ENCODE data around the gene GPSM3.

GPSM3 gene

GRCh38 chr6:32189742-32190053, 2.7 kb downstream of the GPSM3 start (continued):
- TF ChIP-seq ZNF544 (tag by site-specific recombination; IDR thresholded peaks at IDR 0.05) = no peak
- no peak for TF ChIP-seq ZNF112 (tag by site-specific recombination; IDR thresholded peaks at IDR 0.05)
- TF ChIP-seq ZBTB20 (tag by site-specific recombination; IDR thresholded peaks at IDR 0.05) = no peak

GRCh38 chr6:32189069-32189741, 3.2 kb downstream of the GPSM3 start:
- Histone ChIP-seq H3K9me3 (ENCODE audit: control insufficient read depth, insufficient read depth, low read depth, low read length) (no peaks in the 10 kb centered on the region), H3K4me3 (ENCODE audit: low read depth, low read length) (peak overlapping the region; percentile 62), H3K4me1 (ENCODE audit: control insufficient read depth, insufficient read depth, low read length) (peaks cover 6% of the 10 kb centered on the region), H3K36me3 (ENCODE audit: control insufficient read depth in 2 of 2, insufficient read depth in 1 of 2, low read length in 2 of 2) (peaks cover 0 to 29% of the 10 kb centered on the region in 2 experiments; a peak in 1 of 3 replicates), H3K27ac (ENCODE audit: extremely low read depth, low read depth, low read length) (peak overlapping the region; percentile 77)
- POLR2A ChIA-PET = interaction anchor here (1.2 to 2.1 kb wide), 4 partner anchors 10 to 20 kb away, joined by 3 to 5 read pairs (median 5); partner anchors contain the start of genes AGPAT1 and RNF5
- CTCF ChIA-PET = interaction anchor here (0.6 to 1.1 kb wide), 3 partner anchors 12 to 71 kb away, joined by 3 to 5 read pairs (median 3); no protein-coding TSS in a partner anchor
- no peak for TF ChIP-seq ZNF473 (tag by site-specific recombination; IDR thresholded peaks at IDR 0.05)
- no peak for TF ChIP-seq ELK4 (IDR thresholded peaks at IDR 0.05; ENCODE audit: borderline replicate concordance, low read depth, low read length)
- TF ChIP-seq GLIS1 (tag by site-specific recombination; IDR thresholded peaks at IDR 0.05) = peak; percentile 58; the same call in 1 of the 2 replicates
- TF ChIP-seq ZBTB48 (tag by site-specific recombination; IDR thresholded peaks at IDR 0.05) = 0 out of 2 replicates have a peak, but pooled peaks have one; percentile 21
- TF ChIP-seq ZBTB20 (tag by site-specific recombination; IDR thresholded peaks at IDR 0.05) = peak; percentile 29; the same call in 1 of the 2 replicates
- 0 out of 2 replicates have a peak, but pooled peaks have one; percentile 32 for TF ChIP-seq PRDM1 (tag by site-specific recombination; IDR thresholded peaks at IDR 0.05)
- TF ChIP-seq GLIS2 (tag by site-specific recombination; IDR thresholded peaks at IDR 0.05) = peak; percentile 87
- TF ChIP-seq ZNF580 (tag by site-specific recombination; IDR thresholded peaks at IDR 0.05) = no peak
- TF ChIP-seq ZNF341 (tag by site-specific recombination; IDR thresholded peaks at IDR 0.05; ENCODE audit: low read depth) = peak; percentile 53; the same call in 1 of the 2 replicates
- no peak for TF ChIP-seq ZNF16 (tag by site-specific recombination; IDR thresholded peaks at IDR 0.05; ENCODE audit: low read depth)
- TF ChIP-seq ZNF658 (tag by site-specific recombination; IDR thresholded peaks at IDR 0.05) = no peak
- peak; percentile 19; the same call in 1 of the 2 replicates for TF ChIP-seq ZBTB7A (tag by site-specific recombination; IDR thresholded peaks at IDR 0.05; ENCODE audit: low read depth)

DNA sequence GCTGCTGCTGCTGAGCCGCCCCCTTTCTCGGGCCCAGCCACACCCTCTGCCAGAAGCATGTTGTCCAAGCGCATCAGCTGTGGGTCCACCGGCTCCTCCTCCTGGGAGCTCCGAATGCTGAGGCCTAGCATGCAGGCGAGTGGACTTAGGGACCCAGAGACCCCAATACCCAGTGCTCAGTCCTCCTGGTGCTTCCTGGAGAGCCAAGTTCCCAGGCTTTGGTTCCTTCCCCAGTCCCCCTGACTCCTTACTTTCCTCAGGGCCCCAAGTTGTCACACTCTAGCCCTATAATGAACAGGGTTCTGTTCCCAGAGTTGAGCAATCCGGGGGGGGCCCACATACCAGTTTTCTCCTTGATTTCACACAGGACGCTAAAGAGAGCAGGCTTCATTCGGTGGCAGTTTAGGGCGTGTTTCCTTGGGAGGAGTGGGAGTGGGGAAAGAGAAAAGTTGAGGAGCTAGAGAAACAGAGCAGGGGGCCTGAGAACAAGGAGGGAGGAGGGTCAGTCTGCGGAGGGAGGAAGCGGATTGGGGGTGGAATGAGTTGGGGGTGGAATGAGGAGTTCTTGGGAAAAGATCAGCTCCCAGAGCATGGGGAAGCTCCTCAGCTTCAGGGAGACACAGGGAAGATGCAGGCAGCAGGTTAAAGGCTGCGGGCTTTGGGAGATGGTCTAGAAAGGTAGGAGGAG, 3.9 kb downstream of the GPSM3 start:
- peaks cover 0 to 36% of the 10 kb centered on the region in 2 experiments; a peak in 1 of 3 replicates for H3K36me3 ChIP-seq (ENCODE audit: control insufficient read depth in 2 of 2, insufficient read depth in 1 of 2, low read length in 2 of 2)
- H3K4me1 ChIP-seq (ENCODE audit: control insufficient read depth, insufficient read depth, low read length) = peaks cover 6% of the 10 kb centered on the region
- peak overlapping the region; percentile 77 for H3K27ac ChIP-seq (ENCODE audit: extremely low read depth, low read depth, low read length)
- H3K4me3 ChIP-seq (ENCODE audit: low read depth, low read length) = peak overlapping the region; percentile 62
- CTCF ChIA-PET = interaction anchor here (0.6 to 1.1 kb wide), 3 partner anchors 66 to 756 kb away, joined by 3 to 5 read pairs (median 3); no protein-coding TSS in a partner anchor
- H3K9me3 ChIP-seq (ENCODE audit: control insufficient read depth, insufficient read depth, low read depth, low read length) = no peaks in the 10 kb centered on the region
- POLR2A ChIA-PET = interaction anchor here (1.2 to 1.9 kb wide), 3 partner anchors 10 to 20 kb away, joined by 3 to 5 read pairs (median 5); partner anchors contain the start of genes AGPAT1 and RNF5
- no peak for TF ChIP-seq PBX3 (CRISPR knock-in tag; IDR thresholded peaks at IDR 0.05)
- no peak for TF ChIP-seq ZNF629 (tag by site-specific recombination; IDR thresholded peaks at IDR 0.05)
- TF ChIP-seq ZNF202 (tag by site-specific recombination; IDR thresholded peaks at IDR 0.05; ENCODE audit: borderline replicate concordance) = no peak
- TF ChIP-seq ZNF837 (tag by site-specific recombination; IDR thresholded peaks at IDR 0.05) = no peak
- no peak for TF ChIP-seq REPIN1 (tag by site-specific recombination; IDR thresholded peaks at IDR 0.05; ENCODE audit: low read depth)
- TF ChIP-seq, protein P1, sequence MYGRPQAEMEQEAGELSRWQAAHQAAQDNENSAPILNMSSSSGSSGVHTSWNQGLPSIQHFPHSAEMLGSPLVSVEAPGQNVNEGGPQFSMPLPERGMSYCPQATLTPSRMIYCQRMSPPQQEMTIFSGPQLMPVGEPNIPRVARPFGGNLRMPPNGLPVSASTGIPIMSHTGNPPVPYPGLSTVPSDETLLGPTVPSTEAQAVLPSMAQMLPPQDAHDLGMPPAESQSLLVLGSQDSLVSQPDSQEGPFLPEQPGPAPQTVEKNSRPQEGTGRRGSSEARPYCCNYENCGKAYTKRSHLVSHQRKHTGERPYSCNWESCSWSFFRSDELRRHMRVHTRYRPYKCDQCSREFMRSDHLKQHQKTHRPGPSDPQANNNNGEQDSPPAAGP (tag by site-specific recombination; IDR thresholded peaks at IDR 0.05) = no peak
- no peak for TF ChIP-seq ZNF354C (tag by site-specific recombination; IDR thresholded peaks at IDR 0.05; ENCODE audit: borderline replicate concordance, low read depth)
- TF ChIP-seq ZNF548 (tag by site-specific recombination; IDR thresholded peaks at IDR 0.05) = no peak
- TF ChIP-seq OSR2 (tag by site-specific recombination; IDR thresholded peaks at IDR 0.05) = no peak
- no peak for TF ChIP-seq ZNF433 (tag by site-specific recombination; IDR thresholded peaks at IDR 0.05; ENCODE audit: low read depth)
- no peak for TF ChIP-seq ZSCAN16 (tag by site-specific recombination; IDR thresholded peaks at IDR 0.05)
- no peak for TF ChIP-seq ZNF350 (tag by site-specific recombination; IDR thresholded peaks at IDR 0.05)
- no peak for TF ChIP-seq YY1 (tag by site-specific recombination; IDR thresholded peaks at IDR 0.05)
- TF ChIP-seq ZNF292 (tag by site-specific recombination; IDR thresholded peaks at IDR 0.05; ENCODE audit: borderline replicate concordance, low read depth) = no peak
- TF ChIP-seq ZNF843 (tag by site-specific recombination; IDR thresholded peaks at IDR 0.05) = no peak
